A673 (cell line): ENCODE results near the gene GCN1.

Experiments
- EZH2 ChIP-seq: fragments of 200-600 bp; sonication (generic); IDR thresholded peaks from 2 replicates; pipeline ENCODE4 v1.6.1; 2017; ENCODE audit warnings: borderline replicate concordance, low read depth, mild to moderate bottlenecking, mixed read lengths, antibody characterized with exemption, low read length; ENCODE audit not compliant: poor library complexity, severe bottlenecking
- TF ChIP-seq, protein P1 (sequence below): fragments of 300-800, 200-600 bp; sonication (generic); conservative IDR thresholded peaks from 2 replicates; pipeline ENCODE4 v1.5.1; 2017; ENCODE audit warnings: low read depth, mild to moderate bottlenecking, antibody characterized with exemption, low read length, moderate library complexity, mixed read lengths

DNA sequence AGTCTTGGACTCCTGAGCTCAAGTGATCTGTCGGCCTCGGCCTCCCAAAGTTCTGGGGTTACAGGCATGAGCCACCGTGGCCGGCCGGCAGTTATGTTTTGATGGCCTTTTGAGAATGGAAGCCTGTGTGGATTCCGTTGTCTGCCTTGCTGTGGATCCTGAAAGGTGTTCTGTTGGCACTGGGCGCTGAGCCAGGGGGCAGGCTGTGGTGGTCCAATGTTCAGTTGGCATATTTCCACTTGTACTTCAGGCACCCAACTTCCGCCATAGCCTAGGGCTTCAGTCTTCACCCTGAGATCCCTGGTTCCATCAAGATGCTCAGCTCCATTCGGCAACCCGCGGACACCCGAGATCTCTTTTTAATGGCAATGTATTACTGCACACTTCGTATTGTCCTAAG is 12.7 kb upstream of the GCN1 start:
- TF ChIP-seq, protein P1, sequence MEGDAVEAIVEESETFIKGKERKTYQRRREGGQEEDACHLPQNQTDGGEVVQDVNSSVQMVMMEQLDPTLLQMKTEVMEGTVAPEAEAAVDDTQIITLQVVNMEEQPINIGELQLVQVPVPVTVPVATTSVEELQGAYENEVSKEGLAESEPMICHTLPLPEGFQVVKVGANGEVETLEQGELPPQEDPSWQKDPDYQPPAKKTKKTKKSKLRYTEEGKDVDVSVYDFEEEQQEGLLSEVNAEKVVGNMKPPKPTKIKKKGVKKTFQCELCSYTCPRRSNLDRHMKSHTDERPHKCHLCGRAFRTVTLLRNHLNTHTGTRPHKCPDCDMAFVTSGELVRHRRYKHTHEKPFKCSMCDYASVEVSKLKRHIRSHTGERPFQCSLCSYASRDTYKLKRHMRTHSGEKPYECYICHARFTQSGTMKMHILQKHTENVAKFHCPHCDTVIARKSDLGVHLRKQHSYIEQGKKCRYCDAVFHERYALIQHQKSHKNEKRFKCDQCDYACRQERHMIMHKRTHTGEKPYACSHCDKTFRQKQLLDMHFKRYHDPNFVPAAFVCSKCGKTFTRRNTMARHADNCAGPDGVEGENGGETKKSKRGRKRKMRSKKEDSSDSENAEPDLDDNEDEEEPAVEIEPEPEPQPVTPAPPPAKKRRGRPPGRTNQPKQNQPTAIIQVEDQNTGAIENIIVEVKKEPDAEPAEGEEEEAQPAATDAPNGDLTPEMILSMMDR: no peak
- TF ChIP-seq EZH2: no peak
